CD4-positive, alpha-beta T cell treated with Interleukin-10 for 1 hour (primary cell): ENCODE measurements around the gene SLC15A1.

ENCODE experiments used
- DNase-seq: peaks from one replicate; pipeline ENCODE4 v3.0.0-alpha.2; 2020

The SLC15A1 gene

DNA sequence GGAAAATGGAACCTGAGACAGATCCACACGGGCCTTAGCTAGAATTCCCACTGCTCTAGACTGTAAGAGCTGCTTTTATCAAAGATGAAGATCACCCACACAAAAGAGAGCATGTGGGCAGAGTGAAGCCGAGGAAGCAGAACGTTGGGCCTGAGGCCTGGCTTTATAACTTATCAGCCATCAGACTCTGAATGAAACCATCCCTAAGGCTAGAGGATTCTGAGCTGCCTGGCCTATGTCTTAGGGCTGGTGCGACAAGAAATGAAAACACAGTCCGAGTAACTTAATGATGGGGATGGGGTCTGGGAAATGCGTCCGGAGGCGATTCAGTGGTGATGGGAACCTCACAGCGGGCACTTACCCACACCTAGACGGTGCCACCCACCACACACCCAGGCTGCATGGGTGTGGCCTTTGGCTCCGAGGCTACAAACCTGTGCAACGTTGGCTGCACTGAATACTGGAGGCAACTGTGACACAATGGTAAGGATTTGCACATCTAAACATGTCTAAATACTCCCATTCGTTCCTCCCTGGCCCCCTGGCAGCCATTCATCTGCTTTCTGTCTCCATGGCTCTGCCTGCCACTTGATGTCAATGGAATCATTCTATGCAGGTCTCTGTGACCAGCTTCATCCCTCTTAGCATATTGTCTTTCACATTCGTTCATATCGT lies 62.0 kb downstream of the SLC15A1 start:
- no peak for DNase-seq

DNA sequence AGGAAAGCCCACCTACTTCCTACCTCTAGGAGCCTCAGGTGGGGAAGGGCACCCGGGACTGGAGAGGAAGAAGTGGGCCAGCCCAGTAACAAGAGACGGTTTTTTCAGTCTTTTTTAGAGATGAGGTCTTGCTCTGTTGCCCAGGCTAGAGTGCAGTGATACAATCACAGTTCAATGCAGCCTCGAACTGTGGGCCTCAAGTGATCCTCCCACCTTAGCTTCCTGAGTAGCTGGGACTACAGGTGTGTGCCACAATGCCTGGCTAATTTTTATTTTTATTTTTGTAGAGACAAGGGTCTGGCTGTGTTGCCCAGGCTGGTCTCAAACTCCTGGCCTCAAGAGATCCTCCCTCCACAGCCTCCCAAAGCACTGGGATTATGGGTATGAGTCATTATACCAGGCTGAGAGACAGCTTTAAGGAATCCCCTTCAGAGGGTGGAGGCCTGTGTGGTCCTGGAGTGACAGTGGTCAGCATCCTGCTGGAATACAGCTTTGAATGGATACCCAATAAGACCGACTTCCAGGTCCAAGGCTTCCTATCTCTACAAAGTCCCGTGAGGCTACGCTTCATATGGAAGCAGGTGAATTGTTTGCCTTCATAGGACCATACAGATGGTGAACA lies 63.0 kb downstream of the SLC15A1 start:
- DNase-seq = no peak

DNA sequence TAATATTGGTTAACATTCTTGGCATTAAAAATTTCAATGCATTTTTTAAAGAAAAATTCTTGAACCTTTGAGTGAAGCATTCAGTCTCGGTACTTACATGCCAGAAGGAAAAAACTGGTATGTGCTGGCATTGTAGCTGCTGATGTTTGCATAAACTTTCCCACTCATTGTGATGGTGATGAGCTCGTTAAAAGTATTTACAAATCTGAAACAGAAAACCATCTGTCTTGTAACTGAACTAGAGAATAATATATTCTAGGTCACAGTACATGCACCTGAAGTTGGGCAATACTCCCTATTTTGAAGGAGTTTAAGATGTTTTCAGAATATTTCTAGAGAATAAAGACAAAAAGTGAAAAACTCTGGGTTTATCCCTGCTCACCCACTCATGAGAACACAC lies 64.1 kb downstream of the SLC15A1 start:
- DNase-seq = no peak

DNA sequence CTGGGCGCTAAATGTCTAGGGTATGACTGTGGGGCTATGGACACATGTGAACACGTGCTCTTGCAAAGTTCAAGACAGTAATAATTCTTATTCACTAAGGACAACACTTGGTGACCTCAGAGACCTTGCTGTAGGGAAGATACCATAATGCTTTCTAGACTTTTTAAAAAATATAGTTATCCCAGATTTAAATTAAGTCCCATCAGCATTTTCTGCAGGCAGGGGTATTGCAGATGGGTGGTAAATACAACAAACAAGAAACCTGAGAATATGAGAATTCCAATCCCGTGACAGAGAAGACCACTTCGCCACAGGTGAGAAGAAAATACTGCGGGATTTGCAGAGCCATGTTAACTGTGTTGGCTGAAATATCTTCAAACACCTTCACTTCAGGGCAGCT lies 65.2 kb downstream of the SLC15A1 start:
- no peak for DNase-seq

DNA sequence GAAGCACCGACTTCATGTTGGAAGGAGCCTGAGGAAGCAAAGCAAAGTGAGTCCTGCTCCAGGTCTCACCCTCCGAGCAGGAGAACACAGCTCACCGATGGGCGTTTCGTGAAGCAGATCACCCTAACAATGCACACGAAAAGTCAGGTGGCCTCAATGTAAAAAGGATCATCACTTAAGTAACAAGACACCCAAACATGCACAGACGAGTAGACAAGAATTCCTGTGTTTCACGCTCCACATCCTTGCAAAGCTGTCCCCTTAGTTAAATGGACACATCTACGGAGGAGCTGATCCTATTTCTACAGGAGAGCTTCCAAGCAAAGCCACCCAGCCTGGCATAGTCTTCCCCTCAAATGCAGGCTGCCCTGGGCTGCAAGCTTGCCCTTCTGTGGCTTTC lies 66.2 kb downstream of the SLC15A1 start:
- no peak for DNase-seq

DNA sequence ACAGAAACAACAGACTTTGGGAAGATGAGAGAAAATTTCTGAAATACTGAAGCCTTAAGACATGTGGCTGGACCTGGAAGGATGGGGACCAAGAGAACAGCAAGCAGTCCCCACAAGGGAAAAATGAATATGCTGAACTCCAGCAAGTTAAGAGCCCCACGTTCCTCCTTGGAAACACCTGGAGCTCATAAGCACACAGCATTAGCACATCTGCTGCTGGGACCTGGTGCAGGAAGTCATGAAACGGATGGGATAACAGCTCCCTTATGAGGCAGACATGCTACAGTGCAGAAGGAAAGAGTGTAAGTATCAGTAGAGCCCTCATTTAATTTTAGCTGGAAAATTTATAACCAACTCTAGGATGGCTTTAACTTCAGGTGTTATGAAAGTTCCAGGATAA lies 67.3 kb downstream of the SLC15A1 start:
- no peak for DNase-seq

DNA sequence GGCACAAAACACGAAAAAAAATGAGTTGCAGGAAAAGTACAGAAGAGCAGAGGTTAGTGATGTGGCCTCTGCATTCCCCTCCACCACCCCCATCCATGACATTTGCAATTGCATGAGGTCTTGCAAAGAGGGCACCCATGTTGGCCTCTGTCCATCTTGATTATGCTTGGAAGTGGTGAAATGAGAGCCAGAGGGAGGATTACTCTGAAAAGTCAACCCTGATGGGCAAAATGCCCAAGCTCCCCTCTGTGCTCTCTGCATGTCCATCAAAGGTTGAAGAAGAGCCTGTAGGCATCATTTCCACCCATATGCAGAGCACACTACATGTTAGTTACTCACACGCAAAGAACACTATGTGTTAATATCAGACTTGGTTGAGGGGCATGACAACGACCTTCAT lies 71.4 kb downstream of the SLC15A1 start:
- no peak for DNase-seq

DNA sequence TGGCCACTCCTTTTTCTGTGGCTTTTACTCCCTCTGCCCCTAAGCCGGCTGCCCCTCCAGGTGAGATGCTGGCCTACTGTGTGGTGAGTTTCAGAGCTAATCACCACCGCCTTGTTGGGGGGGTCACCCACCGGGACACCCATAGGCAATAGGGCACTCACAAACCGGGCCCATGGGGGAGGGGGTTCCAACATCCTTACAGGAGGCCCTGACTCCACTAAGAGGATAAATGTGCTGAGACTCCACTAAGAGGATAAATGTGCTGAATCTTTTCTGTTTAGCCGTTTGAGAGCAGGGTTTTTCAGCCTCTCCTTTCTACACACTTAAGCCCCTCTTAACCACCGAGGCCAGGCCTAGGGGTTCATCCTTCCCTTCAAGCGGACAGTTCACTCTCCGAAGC lies 73.7 kb downstream of the SLC15A1 start:
- DNase-seq = no peak

DNA sequence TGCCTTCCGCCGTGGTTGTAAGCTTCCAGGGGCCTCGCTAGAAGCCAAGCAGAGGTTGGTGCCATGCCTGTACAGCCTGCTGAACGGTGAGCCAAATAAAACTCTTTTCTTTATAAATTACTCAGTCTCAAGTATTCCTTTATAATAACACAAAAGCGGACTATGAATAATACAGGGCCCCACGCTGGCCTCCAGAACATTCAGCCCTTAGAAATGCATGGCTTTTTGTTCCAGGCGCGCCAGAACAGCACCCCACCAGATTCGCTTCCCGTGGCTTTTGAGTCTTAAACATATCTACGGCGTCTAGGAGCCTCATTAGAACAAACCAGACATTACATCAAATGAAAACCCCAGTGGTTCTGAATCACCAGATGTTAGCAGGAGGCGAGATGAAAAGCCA lies 75.1 kb downstream of the SLC15A1 start:
- DNase-seq = no peak

DNA sequence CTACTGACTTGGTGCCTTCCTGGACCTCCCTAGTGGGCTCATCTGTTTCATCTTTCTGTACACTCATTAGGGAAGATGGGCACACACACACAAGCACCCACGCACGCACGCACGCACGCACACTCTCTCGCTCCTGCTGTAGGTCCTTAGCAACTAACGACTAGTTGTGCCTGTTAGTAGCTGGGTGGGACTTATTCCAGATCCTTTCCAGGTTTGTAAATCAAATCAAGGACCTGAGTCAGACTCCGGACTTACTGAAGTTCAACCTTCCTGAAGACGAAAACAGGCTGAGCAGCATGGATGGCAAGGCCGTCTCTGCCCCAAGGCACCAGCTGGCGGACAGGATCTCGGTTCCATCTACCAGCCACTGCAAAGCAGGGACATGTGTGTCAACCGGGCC lies 76.2 kb downstream of the SLC15A1 start:
- no peak for DNase-seq

DNA sequence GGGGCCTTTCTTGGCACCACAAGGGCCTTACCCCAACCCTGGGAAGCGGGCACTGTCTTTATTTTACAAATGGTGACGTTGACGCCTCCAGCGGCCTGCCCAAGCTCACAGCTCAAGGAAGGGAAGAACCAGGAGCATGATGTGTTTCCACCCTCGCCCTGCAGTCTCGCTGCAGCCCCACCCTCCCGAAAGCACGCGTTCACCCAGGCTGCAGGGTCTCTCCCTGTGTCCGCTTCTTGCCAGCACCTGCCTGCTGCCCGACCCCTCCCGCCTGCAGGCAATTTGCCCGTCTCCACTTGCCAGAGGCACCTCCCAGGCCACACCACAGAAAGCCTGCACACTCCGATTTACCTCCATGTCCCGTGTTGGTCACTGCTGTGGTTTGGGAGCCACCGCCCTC lies 76.6 kb downstream of the SLC15A1 start:
- no peak for DNase-seq

DNA sequence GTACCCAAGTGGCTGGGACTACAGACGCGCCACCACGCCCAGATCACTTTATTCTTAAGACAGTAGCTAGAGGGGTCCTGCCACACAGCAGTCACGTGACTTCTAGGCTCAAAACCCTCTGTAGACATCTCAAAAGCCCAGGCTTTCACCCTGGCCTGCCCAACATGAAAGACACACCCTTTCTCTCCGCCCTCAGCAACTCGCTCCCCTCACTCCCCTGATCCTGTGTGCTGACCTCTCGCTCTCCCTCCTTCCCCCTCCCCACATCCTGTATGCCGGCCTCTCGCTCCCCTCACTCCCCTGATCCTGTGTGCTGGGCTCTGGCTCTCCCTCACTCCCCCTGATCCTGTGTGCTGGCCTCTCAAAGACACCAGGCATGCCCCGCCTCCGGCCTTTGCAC lies 77.4 kb downstream of the SLC15A1 start:
- no peak for DNase-seq

DNA sequence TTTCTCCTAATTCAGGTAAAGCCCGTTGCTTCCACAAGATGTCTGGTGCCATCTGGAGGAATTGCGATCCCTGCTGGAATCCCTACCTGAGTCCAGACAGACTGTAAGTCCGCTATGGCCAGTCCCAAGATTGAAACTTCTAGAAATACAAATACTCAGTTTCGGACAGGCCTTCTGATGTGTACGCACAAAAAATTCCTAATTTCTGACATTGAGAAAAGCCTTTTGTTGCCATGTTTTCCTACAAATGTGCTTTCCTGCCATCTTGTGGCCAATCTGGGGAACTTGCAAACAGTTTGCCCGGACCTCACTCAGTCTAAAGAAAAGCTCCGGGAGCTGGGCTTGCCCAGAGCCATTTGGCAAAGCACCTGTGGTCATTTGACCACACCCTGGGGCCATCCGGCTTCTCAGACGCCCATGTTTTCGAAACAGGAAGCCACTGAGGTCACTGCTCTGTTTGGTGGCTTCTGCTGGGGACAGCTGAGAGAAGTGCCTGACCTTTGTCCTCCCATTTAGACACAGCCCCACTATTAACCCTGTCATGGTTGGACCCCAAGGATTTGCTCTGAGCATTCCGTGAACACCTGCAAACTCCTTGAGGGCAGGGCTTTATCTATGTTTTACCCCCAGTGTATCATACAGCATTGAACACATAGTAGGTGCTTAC lies 79.4 kb downstream of the SLC15A1 start:
- DNase-seq = peak; percentile 57

DNA sequence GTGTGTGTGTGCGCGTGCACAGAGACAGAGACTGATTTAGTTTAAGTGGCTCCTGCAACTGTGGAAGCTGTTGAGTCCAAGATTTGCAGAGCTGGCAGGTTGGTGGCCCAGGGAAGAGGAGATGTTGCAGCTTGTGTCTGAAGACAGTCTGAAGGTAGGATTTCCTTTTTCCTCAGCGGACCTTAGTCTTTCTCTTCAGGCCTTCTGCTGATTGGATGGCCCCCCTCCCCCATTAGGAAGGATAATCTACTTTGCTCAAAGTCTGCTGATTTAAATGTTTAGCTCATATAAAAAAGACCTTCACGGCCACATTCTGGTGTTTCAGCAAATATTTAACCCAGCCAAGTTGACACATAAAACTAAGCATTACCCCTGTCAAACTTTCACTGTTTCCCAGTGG lies 84.3 kb downstream of the SLC15A1 start:
- DNase-seq = no peak

DNA sequence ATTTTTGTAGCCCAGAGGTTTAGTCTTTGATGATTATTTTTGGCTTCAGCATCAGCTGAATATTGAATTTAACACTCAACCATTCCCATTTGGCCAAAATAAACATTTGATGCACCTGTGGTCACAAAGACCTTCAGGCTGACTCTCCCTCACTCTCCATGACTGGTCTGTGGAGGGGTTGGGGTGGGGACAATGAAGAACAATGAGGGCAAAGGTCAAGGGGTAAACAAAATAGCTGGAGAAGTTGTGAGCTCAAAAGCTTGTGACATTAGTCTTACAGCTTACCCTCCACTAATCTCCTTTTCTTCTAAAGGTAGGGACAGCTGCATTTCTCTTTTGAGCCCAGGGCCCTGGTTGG lies 86.9 kb downstream of the SLC15A1 start:
- DNase-seq = no peak

DNA sequence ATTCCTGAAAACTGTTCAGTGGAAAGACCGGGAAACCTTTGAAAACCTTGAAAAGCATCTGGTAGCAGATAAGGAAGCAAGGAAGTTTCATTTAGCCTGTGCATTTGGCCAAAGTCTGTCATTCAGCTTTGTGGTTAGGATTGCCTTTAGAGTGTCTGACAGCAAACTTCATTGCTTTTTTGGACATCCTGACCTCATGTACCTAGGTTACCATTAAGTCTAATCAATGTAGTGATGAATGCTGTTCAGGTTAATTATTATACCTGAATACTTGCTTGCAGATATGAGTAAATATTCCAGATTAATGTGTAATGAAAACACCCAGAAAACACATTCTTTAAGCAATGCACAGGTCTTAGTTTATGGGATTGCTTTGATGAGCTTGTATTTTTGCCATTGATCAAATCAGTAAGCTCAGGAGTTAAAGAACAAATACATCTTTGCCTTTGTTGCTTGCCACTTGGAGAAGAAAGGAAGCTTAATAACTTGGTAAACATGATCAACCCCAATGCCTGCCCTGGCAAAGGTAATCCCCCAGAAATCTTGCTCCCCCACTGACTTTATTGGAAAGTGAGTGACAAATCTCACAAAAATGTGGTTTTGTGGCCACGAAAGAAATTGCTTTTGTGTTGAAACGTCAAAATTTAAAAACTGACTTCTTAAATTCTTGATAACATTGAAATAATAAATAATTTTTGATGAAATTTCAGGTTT lies 87.4 kb downstream of the SLC15A1 start:
- no peak for DNase-seq

DNA sequence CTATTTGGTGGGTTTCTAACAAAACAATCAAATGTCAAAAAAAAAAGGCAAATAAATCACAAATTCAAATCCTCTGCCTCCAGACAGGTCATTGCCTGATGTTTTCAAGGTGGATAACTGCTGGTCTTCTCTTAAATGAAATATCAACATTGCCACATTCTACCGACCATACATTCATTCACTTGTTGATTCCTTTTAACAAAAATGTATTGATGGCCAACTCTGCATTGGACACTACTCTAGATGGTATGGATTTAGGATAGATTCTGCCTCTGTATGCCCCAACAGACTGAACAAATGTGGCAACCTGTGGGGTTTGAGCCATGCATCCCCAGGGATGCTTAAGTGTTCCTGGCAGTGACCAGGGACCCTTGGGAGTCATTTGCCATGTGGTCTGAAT lies 88.0 kb downstream of the SLC15A1 start:
- DNase-seq = no peak

DNA sequence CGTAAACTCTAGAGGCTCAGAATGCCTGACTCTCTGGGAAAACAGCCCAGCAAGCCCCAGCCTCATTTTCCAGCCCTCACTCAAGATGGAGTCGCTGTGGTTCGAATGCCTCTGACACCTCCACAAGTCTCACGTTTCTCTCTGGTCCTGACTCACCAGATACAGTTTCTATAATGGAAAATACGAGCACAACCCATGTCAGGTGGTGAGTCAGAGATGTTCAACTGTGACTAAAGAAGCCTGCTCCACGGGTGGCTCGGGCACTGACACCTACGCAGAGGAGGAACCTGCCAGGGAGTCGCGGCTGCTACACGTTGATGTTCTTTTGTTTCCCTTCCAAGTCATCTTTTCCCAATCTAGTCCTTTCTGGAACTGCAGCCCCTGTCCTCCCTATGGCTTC lies 88.4 kb downstream of the SLC15A1 start:
- DNase-seq = no peak

DNA sequence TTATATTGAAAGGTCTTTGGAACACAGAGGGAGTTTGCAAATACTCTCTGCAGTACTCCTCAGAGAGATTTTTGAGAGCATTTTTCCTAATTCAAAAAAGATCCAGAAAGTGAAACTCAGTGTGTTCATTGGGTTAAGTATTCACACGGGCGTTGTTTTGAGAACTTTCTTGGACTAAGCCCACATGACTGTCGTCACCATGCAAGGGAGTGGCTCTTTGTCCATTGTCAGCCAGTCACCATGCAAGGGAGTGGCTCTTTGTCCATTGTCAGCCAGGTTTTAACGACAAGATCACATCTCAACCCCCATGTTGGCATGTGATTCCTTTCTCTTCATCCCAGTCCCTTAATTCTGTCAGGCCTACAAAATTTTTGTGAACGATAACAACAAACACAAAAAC lies 94.3 kb downstream of the SLC15A1 start:
- DNase-seq = no peak

DNA sequence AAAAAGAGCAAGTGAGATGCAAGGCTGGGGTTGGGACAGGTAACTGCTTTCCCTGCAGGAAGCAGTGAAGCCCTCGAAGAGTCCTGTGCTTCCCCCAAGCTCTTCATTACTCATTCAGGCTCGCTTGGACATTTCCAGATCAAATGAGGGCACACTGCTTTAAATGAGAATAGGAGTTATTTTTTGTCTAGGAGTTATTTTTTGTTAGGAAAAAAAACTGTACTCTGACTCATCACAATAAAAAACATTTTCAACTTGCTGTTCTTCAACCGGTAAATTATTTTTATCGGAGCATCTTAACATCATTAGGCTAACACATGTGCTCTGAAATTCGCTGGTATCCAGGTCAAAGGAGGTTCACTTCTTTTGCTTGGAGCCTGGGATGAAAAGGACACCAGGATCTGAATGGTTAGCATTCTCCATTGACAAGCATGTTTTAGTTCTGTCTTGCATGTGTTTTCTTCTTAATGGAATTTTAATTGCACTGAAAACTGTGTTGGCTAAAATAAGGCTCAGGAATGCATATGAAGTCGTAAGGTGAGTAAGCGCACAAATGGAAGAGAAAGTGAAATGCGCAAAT lies 94.9 kb downstream of the SLC15A1 start:
- DNase-seq = no peak

DNA sequence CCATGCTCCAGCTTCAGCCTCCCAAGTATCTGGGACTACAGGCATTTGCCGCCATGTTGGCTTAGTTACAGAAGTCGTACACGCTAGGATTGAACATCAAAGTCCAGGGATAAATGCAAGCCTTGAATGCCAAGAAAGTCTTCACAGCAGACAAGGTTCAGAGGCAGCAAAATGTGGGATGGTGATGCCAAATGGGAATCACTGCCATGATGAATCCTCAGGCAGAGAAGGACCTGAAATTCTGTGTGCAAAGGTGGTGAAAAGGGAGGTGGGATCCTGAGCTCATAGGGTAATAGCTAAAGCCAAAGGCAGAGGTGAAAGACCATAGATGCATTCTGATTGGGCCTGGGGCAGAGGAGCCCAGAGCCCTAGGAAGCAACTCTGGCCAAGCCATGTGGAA lies 96.2 kb downstream of the SLC15A1 start:
- no peak for DNase-seq

DNA sequence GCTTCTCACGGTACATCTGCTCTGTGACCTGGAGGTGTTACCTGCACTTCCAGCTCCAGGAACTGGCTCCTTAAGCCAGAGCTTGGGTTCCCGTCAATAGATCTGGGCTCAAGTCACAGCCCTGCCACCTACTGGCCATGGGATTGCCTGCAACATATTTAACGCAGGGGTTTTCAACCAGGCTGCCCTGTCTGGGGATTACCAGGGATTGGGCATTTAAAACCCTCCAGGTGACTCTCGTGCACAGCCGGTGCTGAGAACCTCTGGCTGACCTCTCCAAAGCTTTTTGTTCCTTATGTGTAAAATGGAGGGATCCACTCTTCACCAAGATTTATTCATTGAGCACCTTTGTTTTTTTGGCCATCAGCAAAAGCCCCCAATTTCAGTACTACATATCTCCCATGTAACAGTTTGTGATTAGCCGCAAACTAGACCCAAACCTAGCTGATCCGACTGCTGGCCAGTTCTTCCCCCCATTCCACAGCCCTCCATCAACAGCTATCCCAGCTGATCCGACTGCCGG lies 98.9 kb downstream of the SLC15A1 start:
- DNase-seq = peak; percentile 76

DNA sequence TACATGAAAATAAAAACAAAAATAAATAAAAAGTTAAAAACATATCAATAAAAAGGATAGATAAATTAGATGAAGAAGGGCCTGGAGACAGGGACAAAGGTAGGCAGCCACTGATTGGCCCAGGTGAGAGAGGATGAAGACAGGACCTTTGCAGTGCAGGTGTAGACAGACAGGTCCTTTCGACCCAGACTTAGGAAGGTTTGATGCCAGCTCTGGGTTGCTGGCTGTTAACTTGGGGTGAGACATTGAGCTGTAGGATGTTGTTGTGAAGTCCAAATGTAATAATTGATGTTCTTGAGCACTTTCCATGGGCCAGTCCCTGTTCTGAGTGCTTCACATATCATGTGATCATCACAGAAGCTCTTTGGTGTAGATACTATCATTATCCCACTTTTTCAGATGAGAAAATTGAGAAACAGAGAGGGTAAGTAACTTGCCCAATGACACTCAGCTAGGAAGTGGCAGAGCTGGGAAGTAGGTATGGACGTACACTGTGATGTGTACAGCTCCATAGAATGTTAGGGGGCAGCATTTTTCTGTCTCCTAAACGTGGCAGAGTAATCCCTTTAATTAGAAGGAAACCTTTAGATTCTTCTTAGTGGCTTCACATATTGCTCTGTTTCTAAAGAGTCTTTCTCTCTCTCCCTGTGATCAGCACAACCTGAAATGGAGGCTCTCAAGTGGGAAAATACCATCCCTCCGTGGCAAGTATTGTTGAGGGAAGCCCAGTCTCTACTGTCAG lies 99.6 kb downstream of the SLC15A1 start:
- DNase-seq = no peak
